Endometrium (tissue), 2 donors: ENCODE measurements around the gene FLAD1.

Experiments
- FAIRE-seq: peaks from 2 replicates; lab custom pipeline; 2012; peaks lifted over from hg19 to GRCh38; lab: Jason Lieb, UNC
- donor health status: control.
- donor health status: control.

FLAD1 gene

DNA sequence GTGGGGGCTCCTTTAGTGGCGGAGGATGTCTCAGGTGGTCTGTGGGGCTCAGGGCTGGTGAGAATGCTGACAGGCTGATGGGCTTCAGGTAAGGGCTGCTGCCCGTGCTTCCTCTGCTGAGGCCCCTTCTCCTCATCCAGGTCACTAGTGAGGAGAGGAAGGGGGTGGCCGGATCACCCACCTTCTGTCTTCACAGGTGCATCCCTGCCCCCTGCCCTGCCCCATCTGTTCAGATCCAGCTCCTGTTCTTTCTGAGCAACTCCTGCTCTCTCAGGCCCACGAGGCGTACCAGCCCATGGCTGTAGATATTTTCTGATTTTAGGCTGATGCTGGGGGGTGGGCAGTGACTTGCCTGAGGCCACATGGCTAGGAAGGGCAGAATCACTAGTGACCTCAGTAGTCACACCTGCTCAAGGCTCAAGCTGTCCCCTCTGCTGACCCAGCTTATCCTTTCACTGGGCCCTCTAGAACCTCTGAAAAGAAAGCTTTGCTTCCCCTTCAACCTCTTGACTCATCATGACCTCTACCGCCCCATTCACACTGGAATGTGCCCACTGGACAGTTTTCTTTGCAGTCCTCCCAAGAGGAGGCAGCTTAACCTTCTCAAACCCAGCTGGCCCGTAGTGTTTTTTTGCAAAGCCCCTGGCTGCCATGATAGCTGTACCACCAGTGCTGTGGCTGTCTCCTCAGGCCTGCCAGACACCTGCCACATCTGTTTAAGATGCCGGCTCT, 35.6 kb downstream of the FLAD1 start:
- FAIRE-seq = no peak

DNA sequence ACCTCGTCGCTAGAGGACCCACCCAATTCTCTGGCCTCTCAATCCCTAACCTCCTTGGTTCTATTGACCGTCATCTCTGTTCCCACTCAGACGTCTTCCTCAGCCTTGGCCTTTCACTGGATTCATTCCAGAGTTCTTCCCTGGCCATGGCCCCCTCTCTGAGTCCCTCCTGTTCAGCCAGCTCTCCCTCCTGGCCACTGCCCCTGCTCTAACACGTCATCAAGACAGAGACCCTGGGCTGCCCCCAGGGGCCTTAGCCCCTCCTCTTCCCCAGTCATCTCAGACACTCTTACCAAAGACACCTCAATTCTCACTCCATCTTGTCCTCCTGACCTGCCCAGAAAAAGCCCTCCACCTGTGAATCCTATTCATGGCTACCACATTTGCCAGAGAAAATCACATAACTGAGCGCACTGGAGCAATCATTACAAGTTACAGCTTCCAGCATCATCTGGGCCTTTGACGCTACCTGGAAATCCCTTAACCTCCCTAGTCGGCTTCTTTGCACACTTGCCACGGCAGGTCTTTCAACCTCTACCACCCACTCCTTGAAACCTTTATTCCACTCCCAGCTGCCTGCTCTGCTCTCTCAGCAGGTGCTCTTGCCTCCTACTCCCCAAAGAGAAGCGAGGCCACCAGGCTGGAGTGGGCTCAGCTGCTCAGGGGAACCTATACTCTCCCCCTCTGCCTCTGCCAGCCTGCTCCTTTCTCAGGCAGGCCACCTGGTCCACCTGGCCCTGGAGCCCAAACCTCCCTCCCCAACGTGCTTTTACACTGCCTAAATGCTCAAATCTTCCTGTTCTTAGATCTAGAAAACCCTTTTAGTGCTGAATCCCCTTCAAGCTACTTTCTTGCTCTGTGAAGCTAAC, 36.5 kb downstream of the FLAD1 start:
- no peak for FAIRE-seq

DNA sequence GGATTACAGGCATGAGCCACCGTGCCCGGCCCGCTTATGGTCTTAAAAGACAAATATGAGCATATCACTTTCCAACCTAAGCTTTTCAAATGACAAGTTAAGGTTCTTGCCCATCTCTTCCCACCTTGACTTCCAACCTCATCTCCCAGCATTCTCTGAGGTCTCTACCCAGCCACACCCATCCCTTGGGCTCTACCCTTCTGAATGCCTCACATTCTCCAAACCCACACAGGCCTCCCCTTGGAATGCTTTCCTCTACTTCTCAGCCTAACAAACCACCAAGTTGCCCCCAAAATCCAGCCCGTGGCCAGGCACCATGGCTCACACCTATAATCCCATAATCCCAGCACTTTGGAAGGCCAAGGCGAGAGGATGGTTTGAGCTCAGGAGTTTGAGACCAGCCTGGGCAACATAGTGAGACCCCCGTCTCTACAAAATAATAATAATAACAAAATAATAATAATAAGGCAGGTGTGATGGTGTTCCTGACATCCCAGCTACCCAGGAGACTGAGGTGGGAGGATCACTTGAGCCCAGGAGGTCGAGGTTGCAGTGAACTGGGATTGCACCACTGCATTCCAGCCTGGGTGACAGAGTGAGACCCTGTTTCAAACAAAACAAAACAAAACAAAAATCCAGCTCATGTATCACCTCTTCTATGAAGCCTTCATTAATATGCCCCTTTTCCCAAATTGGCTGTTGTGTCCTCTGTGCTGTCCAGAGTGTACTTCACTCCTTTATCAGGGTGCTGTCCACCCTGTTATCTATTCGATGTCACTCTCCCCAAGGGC, 39.2 kb downstream of the FLAD1 start:
- no peak for FAIRE-seq

DNA sequence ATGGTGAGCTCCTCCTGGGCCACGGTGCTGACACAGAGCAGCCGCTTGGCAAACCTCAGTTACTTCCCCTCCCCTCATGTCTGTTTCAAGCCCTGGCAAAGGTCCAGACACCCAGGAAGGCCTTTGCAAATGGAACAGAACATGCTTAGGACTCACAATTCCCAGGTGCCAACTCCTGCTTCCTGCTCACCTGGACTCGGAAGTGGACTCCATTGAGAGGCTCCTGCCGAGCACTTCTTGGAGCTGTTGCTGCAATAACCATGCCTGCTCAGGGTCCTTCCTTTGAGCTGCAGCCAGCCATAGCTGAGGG, 39.7 kb downstream of the FLAD1 start:
- FAIRE-seq = no peak

DNA sequence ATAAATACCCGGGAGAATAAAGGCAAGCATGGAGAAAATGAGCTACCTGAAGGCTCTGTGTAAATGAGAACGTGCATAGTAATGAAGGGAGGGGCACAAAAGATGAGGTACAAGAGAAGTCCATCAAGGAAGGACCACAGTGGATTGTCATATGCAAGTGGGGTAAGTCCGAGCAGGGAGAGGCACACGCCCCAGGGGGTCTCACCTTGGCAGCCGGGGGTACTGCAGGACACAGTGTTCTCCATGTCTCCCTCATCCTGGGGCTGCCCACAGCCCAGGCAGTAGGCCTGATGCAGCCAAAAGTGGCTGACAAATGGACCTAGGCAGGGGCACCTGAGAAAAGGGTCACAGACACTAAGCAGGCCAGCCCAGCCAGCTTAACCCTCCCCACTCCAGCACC, 40.5 kb downstream of the FLAD1 start:
- FAIRE-seq = no peak

DNA sequence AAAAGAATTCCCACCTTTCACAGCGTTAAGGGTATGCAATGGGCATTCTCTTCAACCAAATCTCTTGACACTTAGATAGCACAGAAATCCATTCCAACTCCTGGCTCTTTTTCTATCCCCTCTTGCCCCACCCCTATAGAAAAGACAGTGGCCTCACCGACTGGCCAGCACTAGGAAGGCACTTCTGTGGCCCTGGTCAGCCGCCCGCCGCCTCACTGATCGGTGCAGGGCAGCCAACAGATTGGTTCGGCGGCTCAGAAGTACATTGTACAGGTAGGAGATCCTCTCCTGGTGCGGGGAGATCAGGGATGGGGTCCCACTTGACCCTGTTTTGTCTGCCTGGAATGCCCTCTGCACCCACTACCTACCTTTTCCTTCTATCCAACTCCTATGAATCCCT, 41.2 kb downstream of the FLAD1 start:
- FAIRE-seq = no peak

DNA sequence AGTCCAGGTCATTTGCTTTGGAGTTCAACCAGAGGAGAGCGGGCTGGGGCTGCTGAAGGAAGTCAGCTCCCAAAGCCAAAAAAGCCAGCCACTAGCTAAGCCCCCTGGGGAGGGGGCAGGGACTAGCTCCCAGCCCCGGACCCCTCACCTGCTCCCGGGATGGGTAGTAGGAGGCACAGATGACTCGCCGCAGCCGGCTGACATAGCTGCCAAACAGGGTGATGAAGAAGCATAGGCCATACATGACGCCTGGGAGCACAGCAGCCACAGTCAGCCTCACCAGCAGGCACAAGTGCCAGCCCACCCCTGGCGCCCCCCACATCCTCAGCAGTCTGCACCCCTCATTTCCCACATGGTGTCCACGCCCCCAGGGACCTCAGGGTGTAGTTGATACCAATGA, 43.0 kb downstream of the FLAD1 start:
- no peak for FAIRE-seq

DNA sequence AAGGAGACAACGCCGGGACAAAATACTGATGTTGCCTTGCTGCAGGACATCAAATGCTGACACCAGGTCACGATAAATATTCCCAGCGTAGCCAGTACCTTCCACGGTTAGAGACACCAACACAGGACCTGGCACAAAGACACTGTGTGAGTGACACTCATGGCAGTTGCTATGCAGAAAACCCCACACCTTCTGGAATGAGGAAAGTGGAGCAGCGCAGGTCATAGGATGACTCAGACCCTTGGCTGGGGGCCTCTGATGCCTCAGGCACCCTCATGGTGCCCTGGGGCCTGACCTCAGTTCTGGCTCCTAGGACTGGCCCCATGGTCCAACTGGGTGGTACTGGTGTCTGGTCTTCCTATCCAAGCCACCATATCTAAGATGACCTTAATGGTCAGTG, 43.4 kb downstream of the FLAD1 start:
- no peak for FAIRE-seq

DNA sequence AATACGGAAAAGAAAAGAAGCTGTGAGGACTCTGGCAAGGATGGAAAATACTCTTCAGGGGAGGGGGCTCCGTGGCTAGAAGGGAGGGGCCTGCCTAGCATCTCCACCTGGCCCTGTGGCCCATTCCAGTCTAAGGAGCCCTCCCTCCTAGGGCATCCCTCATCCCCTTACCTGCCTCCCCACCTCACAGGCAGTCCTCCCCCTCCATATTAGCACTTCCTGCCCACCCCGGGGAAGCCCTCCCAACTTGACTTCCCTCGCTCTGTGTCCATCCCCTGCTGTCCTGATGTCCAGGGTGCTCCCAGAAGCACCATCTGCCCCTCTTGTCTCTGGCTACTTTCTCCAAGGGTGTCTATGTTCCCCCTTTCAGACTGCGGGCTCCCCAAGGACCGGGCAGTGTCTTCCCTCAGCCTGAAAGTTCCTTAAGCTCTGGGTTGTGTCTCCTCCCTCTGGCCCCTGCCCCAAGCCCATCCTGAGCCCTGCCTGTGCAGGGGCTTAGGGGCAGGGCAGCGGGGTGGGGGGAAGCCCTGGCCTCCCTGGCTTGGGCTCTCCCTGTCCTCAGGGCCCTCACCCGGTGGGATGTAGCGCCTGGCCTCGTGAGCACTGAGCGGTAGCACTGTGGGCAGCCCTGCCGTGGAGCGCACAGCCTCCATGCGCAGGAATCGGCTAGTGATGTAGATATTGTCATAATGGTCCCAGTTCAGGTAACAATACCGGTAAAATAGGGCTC, 46.5 kb downstream of the FLAD1 start:
- FAIRE-seq = no peak

DNA sequence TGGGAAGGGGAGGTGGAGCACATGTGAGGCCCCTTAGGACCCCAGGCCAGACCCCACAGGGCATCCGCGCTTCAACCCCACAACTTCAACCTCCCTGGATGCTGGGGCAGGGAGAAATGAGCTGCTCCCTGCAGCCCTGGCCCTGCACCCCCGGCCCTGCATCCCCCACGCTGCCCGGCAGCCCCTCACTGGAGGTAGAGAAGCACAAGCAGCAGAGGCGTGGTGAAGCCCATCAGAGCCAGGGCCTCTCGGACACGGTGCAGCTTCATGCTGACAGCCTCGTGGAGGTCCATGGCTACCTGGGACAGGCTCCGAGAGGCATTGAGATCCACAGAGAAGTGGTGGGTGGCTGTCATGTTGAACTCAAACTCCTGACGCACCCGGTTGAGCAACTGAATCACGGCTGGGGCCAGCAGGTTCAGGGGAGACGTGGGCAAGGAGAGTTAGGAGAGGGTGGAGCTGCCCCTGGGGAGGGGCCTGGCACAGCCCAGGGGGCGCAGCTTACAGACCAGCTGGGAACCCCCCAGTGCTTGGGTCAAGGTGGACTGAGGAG, 47.2 kb downstream of the FLAD1 start:
- FAIRE-seq = no peak

DNA sequence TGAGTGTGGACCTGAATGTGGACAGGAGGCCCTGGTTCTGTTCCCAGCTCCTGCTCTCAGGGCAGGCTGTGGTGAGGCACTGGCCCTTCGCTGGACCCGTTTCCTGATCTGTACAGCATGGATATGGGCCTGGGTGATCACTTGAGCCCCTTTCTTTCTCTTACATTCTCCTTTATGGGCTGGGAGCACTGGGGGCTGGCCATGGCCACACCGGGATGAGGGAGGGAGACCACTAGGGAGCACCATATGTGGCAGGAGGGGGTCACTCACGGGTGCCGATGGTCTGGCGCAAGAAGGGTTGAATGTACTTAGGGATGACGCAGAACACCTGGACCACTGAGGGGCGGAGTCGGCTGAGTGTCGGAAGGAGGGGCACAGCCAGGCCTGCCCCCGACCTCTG, 47.8 kb downstream of the FLAD1 start:
- no peak for FAIRE-seq

DNA sequence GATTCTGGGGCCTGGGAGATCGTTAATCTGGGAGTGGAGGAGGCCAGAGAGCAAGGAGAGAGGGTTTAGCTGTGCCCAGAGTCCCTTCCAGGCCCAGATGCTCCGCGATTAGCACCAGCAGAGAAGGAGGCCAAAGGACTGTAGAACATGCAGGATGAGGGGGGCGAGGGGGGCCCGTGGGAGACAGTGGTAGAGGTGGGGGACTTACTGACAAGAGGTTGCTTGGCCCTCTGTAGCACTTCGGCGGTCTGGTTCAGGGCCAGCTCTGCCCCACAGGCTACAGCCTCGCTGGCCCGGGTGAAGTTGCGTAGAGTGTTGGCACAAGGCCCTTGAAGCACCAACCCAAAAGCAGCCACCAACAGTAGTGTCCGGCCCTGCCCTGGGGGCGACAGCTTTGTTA, 49.7 kb downstream of the FLAD1 start:
- FAIRE-seq = no peak

DNA sequence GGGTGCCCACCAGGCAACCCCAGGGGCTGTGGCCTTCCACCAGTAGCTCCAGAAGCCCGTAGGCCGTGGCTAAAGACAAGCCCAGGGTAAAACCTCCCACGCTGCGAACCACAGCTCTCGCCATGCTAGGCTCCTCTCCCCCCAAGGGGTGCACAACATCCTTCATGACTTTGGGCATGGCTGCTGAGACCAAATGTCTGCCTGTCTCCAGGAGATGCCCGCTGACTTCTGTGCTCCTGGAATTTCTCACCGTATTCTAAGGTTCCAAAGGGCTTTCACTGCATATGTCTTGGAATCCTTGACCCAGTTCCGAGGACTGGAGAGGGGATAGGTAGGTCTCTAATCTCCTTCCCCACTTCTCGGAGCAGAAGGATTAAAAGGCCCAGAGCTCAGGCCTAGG, 50.4 kb downstream of the FLAD1 start, which contains the start of the genes DCST1 and DCST2:
DCST1 (plus strand) TSS at position 301 of the 400 bp plus-strand sequence. CDS start 213 bp downstream, outside the sequence.
DCST2 (minus strand) TSS at position 258 of the 400 bp plus-strand sequence; CDS start at position 178, 80 bp downstream.
- no peak for FAIRE-seq

DNA sequence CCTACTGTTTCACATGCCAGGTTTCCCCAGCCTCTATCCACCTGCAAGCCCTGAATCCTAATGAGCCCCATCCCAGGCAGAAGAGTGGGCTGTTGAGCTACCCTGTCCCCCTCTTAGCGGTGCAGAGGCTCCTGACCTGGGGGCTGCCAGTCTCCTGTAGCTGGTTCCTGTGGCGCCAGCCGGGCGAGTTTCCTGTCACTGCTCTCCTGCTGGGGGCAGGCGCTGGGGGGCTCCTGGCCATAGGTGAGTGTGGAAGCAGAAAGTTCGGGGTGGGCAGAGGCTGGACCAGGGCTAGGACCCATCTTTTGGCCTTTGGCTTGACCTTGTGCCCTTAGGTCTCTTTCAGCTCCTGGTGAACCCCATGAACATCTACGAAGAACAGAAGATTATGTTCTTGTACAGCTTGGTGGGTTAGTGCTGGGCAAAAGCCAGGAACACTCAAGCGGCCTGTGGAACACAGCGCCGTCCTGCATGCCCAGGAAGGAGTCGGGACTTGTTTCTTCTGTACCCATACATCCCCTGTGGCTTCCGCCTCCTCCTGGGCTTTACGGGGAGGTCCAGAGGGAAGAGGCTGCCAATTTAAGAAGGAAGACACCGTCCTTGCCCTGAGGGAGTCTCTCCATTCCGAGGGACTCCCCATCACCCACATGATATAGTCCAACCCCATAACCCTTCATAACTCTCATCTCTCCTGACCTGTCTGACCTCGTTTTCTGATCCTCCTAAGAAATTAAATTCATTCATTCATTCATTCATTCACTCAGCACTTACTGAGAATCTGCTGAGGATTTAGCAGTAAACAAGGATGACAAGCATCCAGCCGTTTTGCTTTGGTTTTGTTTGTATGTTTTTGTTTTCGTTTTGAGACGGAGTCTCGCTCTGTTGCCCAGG, 51.4 kb downstream of the FLAD1 start:
- FAIRE-seq = no peak

DNA sequence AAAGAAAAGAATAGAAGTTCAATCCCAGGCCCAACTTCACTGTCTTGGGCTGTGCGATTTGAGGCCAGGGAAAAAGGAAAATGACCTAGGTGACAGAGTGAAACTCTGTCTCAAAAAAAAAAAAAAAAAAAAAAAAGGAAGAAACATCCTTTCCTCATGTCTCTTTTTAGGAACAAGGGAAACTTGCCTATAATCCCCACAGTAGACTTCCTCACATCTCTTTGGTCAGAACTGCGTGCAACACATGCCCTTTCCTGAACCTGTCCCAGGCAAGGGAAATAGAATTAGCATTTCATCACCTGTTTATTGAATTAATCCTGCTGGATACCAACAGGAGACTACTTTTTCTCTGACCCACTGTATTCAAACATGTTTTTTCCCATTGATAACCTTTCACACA, 52.8 kb downstream of the FLAD1 start:
- FAIRE-seq = no peak

DNA sequence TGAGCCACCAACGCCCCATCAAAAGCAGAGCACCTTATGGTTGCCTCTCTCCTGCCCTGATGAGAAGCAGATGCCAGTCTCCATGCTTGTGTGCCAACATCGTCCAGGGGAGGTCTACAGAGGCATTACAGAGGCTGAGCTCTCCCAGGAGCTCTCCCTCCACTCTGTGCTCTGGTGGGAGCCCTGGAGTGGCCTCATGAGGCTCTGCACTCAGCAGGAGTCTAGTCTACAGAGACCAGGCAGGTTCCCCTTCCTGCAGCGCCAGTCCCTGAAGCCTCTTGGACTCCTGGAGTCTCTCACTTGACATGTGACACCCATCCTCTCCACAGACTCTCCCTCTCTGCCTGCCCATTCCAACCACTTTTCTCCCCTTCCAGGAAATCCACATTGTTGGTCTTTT, 53.9 kb downstream of the FLAD1 start:
- FAIRE-seq = no peak

DNA sequence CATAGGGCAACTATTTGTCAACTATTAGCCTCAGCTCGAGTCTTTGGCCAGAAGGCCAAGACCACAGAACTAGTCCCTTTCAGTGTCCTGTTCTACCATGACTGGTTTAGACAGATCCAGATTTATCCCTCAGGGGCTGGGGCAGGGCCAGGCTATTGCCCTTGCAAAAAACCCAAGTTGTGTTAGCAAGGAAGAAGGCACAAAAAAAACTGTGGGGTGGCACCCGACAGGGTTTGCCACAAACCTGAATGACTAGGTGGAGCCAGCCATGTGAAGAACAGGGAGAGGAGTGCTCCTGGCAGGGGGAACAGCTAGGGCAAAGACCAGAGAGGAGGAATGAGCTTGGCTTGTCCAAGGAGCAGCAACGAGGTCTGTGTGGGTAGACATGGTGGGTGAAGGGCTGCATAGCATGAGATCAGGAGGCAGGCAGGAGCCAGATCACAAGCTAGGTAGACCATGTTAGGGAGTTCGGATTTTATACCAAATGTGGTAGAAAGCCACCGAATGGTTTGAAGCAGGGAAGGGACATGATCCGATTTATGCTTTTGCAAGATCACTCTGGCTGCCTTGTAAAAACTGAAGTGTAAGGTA, 54.8 kb downstream of the FLAD1 start:
- no peak for FAIRE-seq

DNA sequence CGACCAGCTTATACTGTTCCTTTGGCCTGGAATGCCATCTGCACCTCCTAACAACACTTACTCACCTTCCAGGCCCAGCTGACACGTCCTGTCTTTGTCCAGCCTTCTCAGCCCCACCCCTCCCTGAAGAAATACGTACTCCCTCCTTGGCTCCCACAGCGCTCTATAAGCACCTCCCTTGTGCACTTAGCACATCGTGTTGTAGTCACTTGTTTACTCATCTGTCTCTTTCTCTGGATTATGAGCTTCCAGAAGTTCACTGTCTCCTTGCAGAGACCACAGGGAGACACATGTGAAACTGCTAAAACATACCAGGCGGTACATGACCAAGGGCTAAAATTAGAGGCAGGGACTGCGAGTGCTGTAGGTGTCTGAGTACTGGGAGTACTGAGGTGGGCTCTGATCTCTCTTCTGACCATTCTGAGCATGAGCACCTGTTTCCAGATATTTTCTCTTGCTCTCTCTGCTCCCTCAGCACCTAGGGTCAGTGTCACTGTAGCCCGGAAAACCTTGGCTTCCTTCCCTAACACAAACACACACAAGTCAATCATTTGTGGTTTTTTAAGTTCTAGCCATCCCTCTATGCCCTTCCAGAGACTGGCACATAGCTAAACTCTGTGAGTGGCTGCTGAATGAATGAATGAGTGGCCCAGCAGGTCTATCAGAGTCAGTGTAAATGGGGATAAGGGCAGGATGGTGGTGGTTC, 55.6 kb downstream of the FLAD1 start:
- FAIRE-seq = no peak

DNA sequence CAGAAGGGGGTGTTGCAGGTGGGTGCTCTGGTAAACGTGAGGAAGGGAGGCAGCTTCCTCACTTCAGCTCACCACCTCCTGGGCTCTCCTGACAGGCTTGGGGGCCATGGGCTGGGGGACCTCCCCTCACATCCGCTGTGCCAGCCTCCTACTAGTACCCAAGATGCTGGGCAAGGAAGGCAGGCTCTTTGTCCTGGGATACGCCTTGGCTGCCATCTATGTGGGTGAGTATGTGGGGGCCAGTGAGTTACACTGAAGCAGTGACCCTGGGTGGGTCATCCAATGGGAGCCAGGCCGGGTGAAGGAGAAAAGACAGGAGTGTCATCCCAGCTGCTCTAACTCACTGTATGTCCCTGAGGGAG, 56.1 kb downstream of the FLAD1 start:
- no peak for FAIRE-seq
